Keratinocyte (primary cell): ENCODE data around the gene SEMA7A. TPM values are rescaled to one million over a fixed set of nuclear protein-coding genes. Genes with fewer than 3 reads are reported as not detected.

Experiments
- DNase-seq: peaks from one replicate; pipeline ENCODE4 v3.0.0-alpha.2; 2011; ENCODE audit warnings: low read depth, missing footprints, low spot score
- FAIRE-seq: peaks from 2 replicates; lab custom pipeline; 2011; peaks lifted over from hg19 to GRCh38; lab: Jason Lieb, UNC
- H2AFZ ChIP-seq: 2 replicates; pipeline ENCODE4 v1.6.0; 2012; ENCODE audit warnings: low read length, control low read depth, inconsistent platforms; ENCODE audit not compliant: control insufficient read depth
- H3K27ac ChIP-seq: 2 replicates; pipeline ENCODE4 v1.5.1; 2011; ENCODE audit warnings: low read length; ENCODE audit not compliant: control insufficient read depth, insufficient read depth
- H3K27me3 ChIP-seq: 3 replicates; pipeline ENCODE4 v1.6.0; 2011; ENCODE audit warnings: low read length; ENCODE audit not compliant: control insufficient read depth, insufficient read depth; ENCODE audit errors: extremely low read depth
- H3K36me3 ChIP-seq, 2 experiments: 2 replicates in 1 of 2; 3 replicates in 1 of 2; pipeline ENCODE4 v1.5.1; 2011; ENCODE audit warnings: low read length in 2 of 2, mild to moderate bottlenecking in 1 of 2; ENCODE audit not compliant: control insufficient read depth in 2 of 2, insufficient read depth in 2 of 2; ENCODE audit errors: extremely low read depth in 1 of 2
- H3K4me1 ChIP-seq: 3 replicates; pipeline ENCODE4 v1.5.1; 2011; ENCODE audit warnings: low read length; ENCODE audit not compliant: control insufficient read depth, insufficient read depth; ENCODE audit errors: extremely low read depth
- H3K4me2 ChIP-seq: 3 replicates; pipeline ENCODE4 v1.6.0; 2011; ENCODE audit warnings: low read depth, low read length; ENCODE audit not compliant: control insufficient read depth, insufficient read depth; ENCODE audit errors: extremely low read depth
- H3K4me3 ChIP-seq, 3 experiments: fragments of 200-600 bp in 1 of 3; sonication (generic) in 1 of 3; 2 replicates in 2 of 3; 3 replicates in 1 of 3; pipeline ENCODE4 v1.5.1; 2011 to 2016; ENCODE audit warnings: low read length in 3 of 3, mild to moderate bottlenecking in 3 of 3, control low read depth in 2 of 3, inconsistent platforms in 1 of 3, low read depth in 1 of 3, mixed read lengths in 1 of 3, mixed run types in 1 of 3, moderate library complexity in 1 of 3; ENCODE audit not compliant: control insufficient read depth in 2 of 3, insufficient read depth in 2 of 3; ENCODE audit errors: extremely low read depth in 1 of 3
- H3K79me2 ChIP-seq: 2 replicates; pipeline ENCODE4 v1.6.0; 2012; ENCODE audit warnings: low read length; ENCODE audit not compliant: control insufficient read depth, insufficient read depth
- H3K9ac ChIP-seq: 3 replicates; pipeline ENCODE4 v1.6.0; 2011; ENCODE audit warnings: low read length; ENCODE audit not compliant: control insufficient read depth, insufficient read depth; ENCODE audit errors: extremely low read depth
- H3K9me1 ChIP-seq: 3 replicates; pipeline ENCODE4 v1.6.0; 2011; ENCODE audit warnings: low read length; ENCODE audit not compliant: control insufficient read depth, insufficient read depth; ENCODE audit errors: extremely low read depth
- H3K9me3 ChIP-seq: 2 replicates; pipeline ENCODE4 v1.5.1; 2012; ENCODE audit warnings: low read depth, low read length; ENCODE audit not compliant: control insufficient read depth
- H4K20me1 ChIP-seq: 3 replicates; pipeline ENCODE4 v1.6.0; 2011; ENCODE audit warnings: low read length; ENCODE audit not compliant: control insufficient read depth, insufficient read depth; ENCODE audit errors: extremely low read depth
- CTCF ChIP-seq, 3 experiments: IDR thresholded peaks in 1 of 3; conservative IDR thresholded peaks in 1 of 3; optimal IDR thresholded peaks in 1 of 3; 2 replicates in 2 of 3; 3 replicates in 1 of 3; pipeline versions ENCODE3 to v1.5.1; 2011; ENCODE audit warnings: low read length in 3 of 3, mild to moderate bottlenecking in 3 of 3, moderate library complexity in 2 of 3, control low read depth in 1 of 3, inconsistent platforms in 1 of 3; ENCODE audit not compliant: insufficient read depth in 2 of 3; ENCODE audit errors: extremely low read depth in 1 of 3
- EZH2 ChIP-seq: IDR thresholded peaks from one replicate; pipeline ENCODE4 v1.6.1; 2012; ENCODE audit warnings: inconsistent platforms, mild to moderate bottlenecking, low read length, moderate library complexity
- dilution Hi-C: fragments of 300-500 bp; cut with MboI; formaldehyde crosslinking; loops from one replicate; pipeline ENCODE4 v1.7.0; 2020; ENCODE audit warnings: low sequenced_read_pairs; ENCODE audit not compliant: extremely low pct_ligation_motif_present
- polyA plus RNA-seq, 5 experiments: library from polyadenylated mRNA; depleted of rRNA in 3 of 5; stranded (reverse) in 3 of 5; stranded (forward) in 1 of 5; unstranded in 1 of 5; fragments of >200 nt; gene quantifications; 1 replicate in 1 of 5; 2 replicates in 3 of 5; 3 replicates in 1 of 5; pipeline versions ENCODE4 v1.2.1 to v1.2.3, GENCODE V29; 2011 to 2012; ENCODE audit warnings: missing spikeins in 2 of 5, low read depth in 1 of 5, low replicate concordance in 1 of 5

Gene SEMA7A
- polyA plus RNA-seq, 1 donor (not counting 4 experiments of a cell fraction or from before 2014, with no cell fraction given), result 8.0 TPM

GRCh38 chr15:74382004-74382816, 51.5 kb downstream of the SEMA7A start:
- Histone ChIP-seq H3K36me3 (no peaks in the 10 kb centered on the region), H3K4me1 (peaks cover 74% of the 10 kb centered on the region), H3K9ac (peak overlapping the region; percentile 65), H3K79me2 (no peaks in the 10 kb centered on the region), H3K27ac (peak overlapping the region; percentile 96), H4K20me1 (no peaks in the 10 kb centered on the region), H3K4me2 (peak overlapping the region; percentile 19), H3K9me1 (no peaks in the 10 kb centered on the region), H2AFZ (peak overlapping the region; percentile 72), H3K4me3 (no peak overlapping the region), H3K27me3 (no peaks in the 10 kb centered on the region), H3K9me3 (no peaks in the 10 kb centered on the region)
- DNase-seq (no peak), FAIRE-seq (peak; percentile 81)
- dilution Hi-C loops, result no loop called here
- TF ChIP-seq CTCF (optimal IDR thresholded peaks at IDR 0.05 in 1 of 3, IDR thresholded peaks at IDR 0.05 in 1 of 3, conservative IDR thresholded peaks at IDR 0.05 in 1 of 3; ENCODE audit: extremely low read depth in 1 of 3, insufficient read depth in 2 of 3, low read length in 3 of 3) (peak in 2 of 3 experiments; percentile 86 to 96), EZH2 (no peak)

GRCh38 chr15:74381481-74381880, 52.3 kb downstream of the SEMA7A start:
- no peak for DNase-seq
- dilution Hi-C loops, result no loop called here
- H3K4me1 ChIP-seq, result peaks cover 66% of the 10 kb centered on the region
- no peak for FAIRE-seq
- no peaks in the 10 kb centered on the region for H3K27me3 ChIP-seq
- H3K27ac ChIP-seq, result peak overlapping the region; percentile 96
- H3K4me2 ChIP-seq, result no peak overlapping the region
- no peak overlapping the region for H3K4me3 ChIP-seq
- TF ChIP-seq CTCF (optimal IDR thresholded peaks at IDR 0.05 in 1 of 3, IDR thresholded peaks at IDR 0.05 in 1 of 3, conservative IDR thresholded peaks at IDR 0.05 in 1 of 3; ENCODE audit: extremely low read depth in 1 of 3, insufficient read depth in 2 of 3, low read length in 3 of 3) (no peak), EZH2 (no peak)
- H3K36me3 ChIP-seq, result no peaks in the 10 kb centered on the region
- no peaks in the 10 kb centered on the region for H3K79me2 ChIP-seq
- H3K9me1 ChIP-seq, result no peaks in the 10 kb centered on the region
- H3K9me3 ChIP-seq, result no peaks in the 10 kb centered on the region
- H3K9ac ChIP-seq, result peak overlapping the region; percentile 35
- H2AFZ ChIP-seq, result no peak overlapping the region
- no peaks in the 10 kb centered on the region for H4K20me1 ChIP-seq
